SIG-M5 treated with dmso at 0.1 percent for 504 hours (cell line): ENCODE results near the gene NDUFV2.
"Not testable (repeated sequence)": the region's sequence is repeated elsewhere in the genome, so short reads cannot be mapped to it uniquely, and the experiment has no call there.

Experiments
- DNase-seq: peaks from one replicate; lab custom pipeline; 2025; ENCODE audit not compliant: unreplicated experiment; lab: John Stamatoyannopoulos, UW

NDUFV2 gene

DNA sequence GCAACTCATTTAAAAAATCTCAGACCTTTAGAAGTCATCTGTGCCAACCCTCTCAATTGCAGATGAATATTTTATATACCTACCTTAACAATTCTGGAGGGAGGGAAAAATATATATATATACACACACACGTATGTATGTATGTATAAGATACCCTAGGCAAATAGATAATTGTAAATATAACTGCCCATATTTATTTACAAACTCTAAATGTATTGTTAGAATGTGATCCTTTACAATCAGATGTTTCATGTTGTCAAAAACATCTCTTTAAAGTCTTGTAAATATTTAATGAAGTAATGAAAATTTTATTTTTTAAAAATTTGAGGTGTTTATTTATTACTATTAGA is 45.7 kb downstream of the NDUFV2 start:
- no peak for DNase-seq

DNA sequence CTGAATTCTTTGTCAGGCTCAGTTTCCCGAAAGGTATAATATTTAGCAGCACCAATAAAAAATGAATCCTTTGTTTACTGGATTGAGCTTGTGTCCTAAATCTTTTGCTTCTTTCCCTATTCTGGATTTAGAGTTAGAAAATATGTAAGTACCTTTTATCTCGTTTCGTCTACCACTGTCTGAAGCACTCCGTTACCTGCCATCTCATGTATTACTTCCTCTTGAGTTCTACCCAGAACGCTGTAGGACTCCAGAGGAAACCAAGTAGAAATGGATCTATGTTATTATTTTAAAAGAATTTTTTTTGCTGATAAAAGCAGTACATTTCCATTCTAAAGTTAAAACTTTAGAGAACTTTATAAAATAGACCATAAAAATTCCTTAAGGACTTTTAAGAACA is 47.6 kb downstream of the NDUFV2 start:
- no peak for DNase-seq

DNA sequence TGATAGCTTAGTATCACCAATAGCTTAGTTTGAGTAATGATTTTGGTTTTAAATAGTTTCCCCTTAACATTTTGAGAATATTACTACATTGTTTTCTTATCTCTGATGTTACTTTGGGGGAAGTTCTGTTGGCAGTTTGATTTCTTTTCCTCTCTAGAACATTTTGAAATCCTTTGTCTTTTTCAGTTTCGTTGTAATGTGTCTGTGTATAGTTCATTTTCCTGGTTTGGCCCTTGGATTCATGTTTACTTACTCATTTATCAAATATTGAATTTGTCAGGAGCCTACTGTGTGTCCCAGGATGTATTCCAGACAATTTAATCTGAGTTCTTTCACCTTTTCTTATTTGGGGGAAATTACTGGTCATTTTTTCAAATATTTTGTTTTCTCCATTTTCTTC is 50.8 kb downstream of the NDUFV2 start:
- peak; percentile 13 for DNase-seq

DNA sequence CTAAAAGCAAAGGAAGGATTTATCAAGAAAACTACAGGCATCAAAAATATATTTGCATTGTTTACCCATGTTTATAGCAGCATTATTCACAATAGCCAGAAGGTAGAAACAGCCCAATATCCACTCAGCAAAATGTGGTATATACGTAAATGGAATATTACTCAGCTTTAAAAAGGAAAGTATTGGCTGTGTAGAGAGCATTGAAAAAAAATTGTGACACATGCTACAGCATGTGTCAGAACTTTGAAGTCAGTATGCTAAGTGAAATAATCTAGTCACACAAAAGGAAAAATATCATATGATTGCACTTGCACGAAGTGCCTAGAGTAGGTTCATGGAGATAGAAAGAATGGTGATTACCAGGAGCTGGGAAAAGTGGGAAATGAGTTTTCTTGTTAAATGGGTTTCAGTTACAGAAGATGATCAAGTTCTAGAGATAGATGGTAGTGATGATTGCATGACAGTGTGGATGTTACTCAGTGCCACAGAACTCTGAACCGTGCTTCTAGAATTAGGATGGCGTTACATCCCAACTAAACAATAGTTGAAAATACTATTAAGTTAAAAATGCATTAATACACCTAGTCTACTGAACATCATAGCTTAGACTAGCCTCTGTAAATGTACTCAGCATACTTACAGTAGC is 54.2 kb downstream of the NDUFV2 start:
- no peak for DNase-seq

DNA sequence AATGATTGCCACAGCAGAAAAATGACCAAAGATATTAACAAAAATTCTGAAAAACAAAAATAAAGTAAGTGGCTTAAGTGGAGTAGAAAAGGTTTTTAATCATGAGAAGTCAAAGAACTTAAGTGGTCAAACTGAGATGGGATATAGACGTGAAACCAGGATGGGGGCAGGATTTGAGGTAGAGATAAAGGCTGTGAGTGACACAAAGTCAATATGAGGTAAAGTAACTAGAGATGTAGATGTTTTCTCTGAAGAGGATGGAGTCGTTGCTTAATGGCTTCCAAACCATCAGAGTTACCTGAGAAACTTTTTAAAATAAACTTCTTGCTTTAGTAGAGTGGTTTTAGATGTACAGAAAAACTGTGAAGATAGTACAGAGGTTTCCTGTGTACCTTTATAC is 55.3 kb downstream of the NDUFV2 start:
- DNase-seq: no peak

DNA sequence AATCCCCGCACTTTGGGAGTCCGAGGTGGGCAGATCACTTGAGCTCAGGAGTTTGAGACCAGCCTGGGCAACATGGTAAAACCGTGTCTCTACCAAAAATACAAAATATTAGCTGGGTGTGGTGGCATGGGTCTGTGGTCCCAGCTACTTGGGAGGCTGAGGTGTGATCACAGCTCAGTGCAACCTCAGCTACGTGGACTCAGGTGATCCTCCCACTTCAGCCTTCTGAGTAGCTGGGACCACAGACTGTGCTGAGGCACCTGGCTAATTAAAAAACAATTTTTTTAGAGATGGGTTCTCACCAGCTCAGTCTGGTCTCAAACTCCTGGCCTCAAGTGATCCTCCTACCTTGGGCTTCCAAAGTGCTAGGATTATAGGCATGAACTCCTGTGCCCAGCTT is 57.5 kb downstream of the NDUFV2 start:
- no peak for DNase-seq

DNA sequence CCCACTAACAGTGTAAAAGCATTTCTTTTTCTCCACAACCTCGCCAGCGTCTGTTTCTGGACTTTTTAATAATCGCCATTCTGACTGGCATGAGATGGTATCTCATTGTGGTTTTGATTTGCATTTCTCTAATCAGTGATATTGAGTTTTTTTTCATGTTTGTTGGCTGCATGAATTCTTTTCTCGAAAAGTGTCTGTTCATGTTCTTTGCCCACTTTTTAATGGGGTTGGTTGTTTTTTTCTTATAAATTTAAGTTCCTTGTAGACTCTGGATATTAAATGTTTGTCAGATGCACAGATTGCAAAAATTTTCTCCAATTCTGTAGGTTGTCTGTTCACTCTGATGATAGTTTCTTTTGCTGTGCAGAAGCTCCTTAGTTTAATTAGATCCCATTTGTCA is 60.2 kb downstream of the NDUFV2 start:
- DNase-seq: not testable (repeated sequence)

DNA sequence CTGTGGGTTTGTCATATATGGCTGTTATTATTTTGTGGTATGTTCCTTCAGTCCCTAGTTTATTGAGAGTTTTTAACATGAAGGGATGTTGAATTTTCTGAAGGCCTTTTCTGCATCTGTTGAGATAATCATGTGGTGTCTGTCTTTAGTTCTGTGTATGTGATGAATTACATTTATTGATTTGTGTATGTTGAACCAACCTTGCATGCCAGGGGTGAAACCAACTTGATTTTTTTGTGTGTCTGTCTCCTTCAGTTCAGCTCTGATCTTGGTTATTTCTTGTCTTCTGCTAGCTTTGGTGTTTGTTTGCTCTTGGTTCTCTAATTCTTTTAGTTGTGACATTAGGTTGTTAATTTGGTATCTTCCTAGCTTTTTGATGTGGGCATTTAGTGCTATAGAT is 61.6 kb downstream of the NDUFV2 start:
- not testable (repeated sequence) for DNase-seq

DNA sequence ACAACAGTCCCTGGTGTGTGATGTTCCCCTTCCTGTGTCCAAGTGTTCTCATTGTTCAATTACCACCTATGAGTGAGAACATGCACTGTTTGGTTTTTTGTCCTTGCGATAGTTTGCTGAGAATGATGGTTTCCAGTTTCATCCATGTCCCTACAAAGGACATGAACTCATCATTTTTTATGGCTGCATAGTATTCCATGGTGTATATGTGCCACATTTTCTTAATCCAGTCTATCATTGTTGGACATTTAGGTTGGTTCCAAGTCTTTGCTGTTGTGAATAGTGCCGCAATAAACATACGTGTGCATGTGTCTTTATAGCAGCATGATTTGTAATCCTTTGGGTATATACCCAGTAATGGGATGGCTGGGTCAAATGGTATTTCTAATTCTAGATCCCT is 63.4 kb downstream of the NDUFV2 start:
- DNase-seq: not testable (repeated sequence)

DNA sequence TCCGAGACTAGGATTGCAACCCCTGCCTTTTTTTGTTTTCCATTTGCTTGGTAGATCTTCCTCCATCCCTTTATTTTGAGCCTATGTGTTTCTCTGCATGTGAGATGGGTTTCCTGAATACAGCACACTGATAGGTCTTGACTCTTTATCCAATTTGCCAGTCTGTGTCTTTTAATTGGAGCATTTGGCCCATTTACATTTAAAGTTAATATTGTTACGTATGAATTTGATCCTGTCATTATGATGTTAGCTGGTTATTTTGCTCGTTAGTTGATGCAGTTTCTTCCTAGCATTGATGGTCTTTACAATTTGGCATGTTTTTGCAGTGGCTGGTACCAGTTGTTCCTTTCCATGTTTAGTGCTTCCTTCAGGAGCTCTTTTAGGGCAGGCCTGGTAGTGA is 67.0 kb downstream of the NDUFV2 start:
- DNase-seq: not testable (repeated sequence)

DNA sequence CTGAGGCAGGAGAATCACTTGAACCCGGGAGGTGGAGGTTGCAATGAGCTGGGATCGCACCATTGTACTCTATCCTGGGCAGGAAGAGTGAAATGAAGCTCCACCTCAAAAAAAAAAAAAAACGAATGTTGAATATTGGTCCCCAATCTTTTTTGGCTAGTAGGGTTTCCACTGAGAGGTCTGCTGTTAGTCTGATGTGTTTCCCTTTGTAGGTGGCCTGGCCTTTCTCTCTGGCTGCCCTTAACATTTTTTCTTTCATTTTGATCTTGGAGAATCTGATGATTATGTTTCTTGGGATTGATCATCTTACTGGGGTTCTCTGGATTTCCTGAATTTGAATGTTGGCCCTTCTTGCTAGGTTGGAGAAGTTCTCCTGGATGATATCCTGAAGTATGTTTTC is 69.4 kb downstream of the NDUFV2 start:
- not testable (repeated sequence) for DNase-seq

DNA sequence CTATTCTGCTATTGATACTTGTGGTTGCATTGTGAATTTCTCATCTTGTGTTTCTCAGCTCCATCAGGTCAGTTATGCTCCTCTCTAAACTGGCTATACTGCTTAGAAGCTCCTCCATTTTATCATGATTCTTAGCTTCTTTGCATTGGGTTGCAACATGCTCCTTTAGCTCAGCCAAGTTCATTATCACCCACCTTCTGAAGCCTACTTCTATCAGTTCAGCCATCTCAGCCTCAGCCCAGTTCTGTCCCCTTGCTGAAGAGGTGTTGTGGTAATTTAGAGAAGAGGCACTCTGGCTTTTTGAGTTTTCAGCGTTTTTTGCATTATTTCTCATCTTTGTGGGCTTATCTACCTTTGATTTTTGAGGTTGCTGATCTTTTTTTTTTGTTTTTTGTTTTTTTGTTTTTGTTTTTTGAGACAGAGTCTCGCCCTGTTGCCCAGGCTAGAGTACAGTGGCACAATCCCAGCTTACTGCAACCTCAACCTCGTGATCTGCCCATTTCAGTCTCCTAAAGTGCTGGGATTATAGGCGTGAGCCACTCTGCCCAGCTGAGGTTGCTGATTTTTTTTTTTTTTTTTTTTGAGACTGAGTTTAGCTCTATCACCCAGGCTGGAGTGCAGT is 70.1 kb downstream of the NDUFV2 start:
- no peak for DNase-seq

DNA sequence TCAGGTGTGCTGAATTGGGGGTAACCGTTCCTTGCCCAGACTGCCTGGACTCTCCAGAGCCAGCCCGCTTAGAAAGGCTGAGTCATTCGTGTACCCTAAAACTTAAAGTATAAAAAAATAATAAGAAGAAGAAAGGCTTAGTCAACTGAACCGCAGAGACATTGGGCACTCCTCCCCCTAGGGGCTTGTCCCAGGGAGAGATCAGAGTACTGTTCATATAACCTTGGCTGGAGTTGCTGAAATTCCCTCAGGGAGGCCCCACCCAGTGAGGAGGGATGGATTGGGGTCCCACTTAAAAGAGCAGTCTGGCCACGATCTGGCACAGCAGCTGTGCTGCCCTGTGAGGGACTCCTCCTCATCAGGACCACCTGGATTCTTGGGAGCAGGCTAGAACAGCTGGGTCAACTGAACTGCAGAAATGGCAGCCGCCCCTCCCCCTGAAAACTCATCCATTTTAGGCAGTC is 71.3 kb downstream of the NDUFV2 start:
- no peak for DNase-seq

DNA sequence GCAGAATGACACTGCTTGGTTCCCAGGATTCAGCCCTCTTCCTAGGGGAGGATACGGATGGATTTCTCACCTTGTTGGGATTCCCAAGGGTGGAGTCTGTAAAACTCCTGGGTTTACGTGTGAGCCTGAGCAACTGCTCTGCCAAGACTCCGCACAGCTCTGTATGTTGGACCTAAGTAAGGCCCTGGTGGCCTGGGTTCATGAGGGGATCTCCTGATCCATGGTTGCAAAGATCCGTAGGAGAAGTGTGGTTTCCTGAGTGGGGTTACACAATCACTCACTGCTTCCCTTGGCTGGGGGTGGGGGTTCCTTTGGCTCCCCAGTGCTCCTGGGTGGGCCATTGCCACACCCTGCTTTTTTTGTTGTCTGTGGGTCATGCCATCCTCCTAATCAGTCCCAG is 71.8 kb downstream of the NDUFV2 start:
- DNase-seq: peak; percentile 59

DNA sequence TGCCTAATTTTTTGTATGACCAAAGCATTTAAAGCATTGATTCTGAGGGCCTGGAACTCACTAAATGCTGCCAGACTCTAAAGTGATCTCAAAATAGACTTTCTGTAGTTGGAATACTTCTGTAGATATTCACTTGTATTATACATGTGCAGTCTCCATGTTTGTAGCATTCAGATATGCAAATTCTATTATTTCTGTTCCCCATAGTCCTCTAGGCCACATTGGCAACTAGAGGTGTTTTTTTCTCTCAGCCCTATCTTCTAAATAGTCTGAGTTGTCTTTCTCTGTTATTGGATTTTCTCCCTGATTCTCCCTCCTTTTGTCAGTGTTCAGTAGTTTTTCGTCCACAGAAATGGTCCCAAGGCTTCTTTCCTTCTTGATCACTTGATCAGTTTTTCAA is 72.6 kb downstream of the NDUFV2 start:
- DNase-seq: no peak

DNA sequence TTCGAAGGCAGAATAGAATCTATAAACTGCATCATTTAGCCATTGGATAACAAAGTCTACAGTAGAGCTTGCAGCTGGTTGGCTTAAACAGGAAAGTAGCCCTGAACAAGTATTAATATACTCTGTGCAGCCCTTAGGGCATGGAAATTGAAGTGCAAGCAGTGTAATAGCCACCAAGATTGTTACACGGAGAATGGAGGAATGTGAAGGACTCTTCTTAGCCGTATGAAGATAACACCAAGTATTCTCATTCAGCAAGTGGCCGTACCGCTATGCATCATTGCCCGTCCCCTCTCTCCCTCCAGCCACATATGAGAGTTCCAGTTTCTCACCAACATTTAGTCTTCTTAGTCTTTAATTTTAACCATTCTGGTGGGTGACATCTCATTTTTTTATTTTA is 74.5 kb downstream of the NDUFV2 start:
- no peak for DNase-seq

DNA sequence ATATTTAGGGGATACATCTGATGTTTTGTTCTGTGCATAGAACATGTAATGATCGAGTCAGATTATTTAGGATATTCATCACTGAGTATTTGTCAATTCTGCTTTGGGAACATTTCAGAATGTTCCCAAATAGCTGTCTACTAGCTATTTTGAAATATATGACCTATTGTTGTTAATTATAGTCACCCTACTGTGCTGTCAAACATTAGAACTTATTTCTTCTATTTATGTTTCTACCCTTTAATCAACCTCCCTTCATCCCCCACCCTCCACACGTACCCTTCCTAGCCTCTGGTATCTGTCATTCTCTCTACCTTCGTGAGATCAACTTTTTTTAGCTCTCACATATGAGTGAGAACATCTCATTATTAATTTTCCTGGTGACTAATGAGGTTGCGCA is 75.0 kb downstream of the NDUFV2 start:
- DNase-seq: no peak

DNA sequence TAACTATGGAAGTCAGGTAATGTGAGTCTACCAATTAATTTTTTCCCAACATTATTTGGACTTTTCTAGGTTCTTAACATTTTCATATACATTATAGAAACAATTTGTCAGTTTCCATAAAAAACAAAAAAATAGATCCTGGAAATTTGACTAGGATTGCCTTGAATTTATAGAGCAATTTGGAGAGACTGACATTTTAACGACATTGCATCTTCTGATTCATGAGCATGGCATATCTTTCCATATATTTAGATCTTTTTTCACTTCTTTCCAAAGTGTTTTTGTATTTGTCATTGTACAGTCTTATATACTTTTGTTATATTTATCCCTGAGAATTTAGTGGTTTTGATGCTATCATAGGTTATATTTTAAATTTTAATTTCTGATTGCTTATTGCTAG is 76.1 kb downstream of the NDUFV2 start:
- no peak for DNase-seq

DNA sequence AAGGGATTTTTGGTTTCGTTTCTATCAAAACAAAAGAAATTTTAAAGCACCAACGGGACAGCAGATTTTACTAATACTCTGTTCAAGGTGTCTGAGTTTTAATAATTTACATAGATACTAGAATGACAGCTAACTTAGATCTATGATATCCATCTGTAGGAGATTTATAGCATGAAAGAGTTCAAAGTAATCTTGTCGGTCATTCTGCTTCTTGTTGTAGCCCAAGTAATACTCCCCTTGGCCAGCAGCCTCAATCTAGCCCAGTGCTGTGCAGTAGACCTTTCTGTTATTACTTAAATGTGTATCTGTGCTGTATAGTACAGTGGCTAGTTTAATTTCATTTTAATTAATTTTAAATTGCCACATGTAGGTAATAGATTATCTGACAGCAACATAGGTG is 78.8 kb downstream of the NDUFV2 start:
- no peak for DNase-seq

DNA sequence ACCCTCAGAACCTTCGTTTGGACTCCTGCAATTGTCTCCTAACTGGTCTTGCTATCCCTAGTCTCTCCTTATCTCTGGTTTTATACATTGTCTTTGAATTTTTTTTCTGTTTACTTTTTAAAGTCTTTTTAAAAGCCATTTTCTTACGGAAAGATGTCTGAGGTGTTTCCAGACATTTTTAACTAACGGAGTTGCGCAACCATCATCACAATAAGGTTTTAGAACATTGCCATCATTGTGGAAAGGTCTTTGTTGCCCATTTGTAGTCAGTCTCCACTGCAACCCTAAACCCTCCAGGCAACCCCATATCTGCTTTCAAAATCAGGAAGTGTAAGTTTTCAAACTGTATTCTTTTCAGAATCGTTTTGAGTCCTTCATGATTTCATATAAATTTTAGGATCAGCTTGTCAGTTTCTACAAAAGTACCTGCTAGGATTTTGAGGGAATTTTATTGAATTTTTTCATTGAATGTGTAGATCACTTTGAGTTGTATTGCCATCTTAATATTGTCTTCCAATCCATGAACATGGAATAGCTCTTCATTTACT is 80.4 kb downstream of the NDUFV2 start:
- DNase-seq: peak; percentile 48
